ENCODE data around the gene CACNA1C. TPM values are rescaled to one million over a fixed set of nuclear protein-coding genes. Genes with fewer than 3 reads are reported as not detected.
A peak's percentile ranks its signal among the peaks of the same experiment; 100 is the strongest.

The CACNA1C gene
- total RNA-seq, 4 donors from 2014 or later, result 1.4 to 3.7 (median 2.2) TPM

DNA sequence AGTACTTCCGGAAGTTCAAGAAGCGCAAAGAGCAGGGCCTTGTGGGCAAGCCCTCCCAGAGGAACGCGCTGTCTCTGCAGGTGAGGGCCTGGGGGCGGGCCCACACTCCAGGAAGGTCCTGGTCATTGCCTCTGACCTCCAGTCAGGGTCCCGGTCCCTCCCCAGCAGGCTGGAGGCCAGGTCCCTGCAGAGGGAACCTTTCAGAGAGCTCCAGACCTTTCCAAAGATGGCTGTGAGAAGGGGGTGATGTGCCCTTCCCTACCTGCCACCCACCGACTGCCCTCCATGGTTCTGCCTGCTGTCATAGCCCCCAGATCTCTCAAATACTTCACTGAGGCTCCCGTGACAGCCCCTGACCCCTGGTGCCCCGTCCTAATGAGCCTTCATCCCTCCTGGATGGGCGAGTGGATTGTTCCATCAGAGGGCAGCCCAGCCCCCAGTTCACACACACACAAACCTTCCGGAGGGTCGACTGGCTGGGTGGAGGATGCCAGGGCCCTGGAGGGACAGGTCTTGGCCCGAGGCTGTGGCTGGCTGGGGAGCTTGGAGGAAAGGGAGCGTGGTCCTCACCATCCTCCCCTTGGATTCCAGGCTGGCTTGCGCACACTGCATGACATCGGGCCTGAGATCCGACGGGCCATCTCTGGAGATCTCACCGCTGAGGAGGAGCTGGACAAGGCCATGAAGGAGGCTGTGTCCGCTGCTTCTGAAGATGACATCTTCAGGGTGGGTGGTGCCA is 624.5 kb downstream of the CACNA1C start:
- no peaks in the 10 kb centered on the region for H3K4me1 ChIP-seq
- WGBS, result 85% methylated on average over 15 of the region's 20 CpGs
- H3K27me3 ChIP-seq, result no peaks in the 10 kb centered on the region
- no peak overlapping the region for H3K27ac ChIP-seq
- peak in 1 of 2 donors; percentile 67 for DNase-seq (ENCODE audit: low spot score in 2 of 2)
- H3K4me3 ChIP-seq, result no peak overlapping the region
- TF ChIP-seq POLR2A (IDR thresholded peaks at IDR 0.05) (no peak), EP300 (IDR thresholded peaks at IDR 0.05) (no peak), POLR2AphosphoS5 (IDR thresholded peaks at IDR 0.05) (no peak)
- TF ChIP-seq, protein P1, sequence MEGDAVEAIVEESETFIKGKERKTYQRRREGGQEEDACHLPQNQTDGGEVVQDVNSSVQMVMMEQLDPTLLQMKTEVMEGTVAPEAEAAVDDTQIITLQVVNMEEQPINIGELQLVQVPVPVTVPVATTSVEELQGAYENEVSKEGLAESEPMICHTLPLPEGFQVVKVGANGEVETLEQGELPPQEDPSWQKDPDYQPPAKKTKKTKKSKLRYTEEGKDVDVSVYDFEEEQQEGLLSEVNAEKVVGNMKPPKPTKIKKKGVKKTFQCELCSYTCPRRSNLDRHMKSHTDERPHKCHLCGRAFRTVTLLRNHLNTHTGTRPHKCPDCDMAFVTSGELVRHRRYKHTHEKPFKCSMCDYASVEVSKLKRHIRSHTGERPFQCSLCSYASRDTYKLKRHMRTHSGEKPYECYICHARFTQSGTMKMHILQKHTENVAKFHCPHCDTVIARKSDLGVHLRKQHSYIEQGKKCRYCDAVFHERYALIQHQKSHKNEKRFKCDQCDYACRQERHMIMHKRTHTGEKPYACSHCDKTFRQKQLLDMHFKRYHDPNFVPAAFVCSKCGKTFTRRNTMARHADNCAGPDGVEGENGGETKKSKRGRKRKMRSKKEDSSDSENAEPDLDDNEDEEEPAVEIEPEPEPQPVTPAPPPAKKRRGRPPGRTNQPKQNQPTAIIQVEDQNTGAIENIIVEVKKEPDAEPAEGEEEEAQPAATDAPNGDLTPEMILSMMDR (IDR thresholded peaks at IDR 0.05), result no peak
- peaks cover 12% of the 10 kb centered on the region for H3K36me3 ChIP-seq
- H3K9me3 ChIP-seq, result no peaks in the 10 kb centered on the region

DNA sequence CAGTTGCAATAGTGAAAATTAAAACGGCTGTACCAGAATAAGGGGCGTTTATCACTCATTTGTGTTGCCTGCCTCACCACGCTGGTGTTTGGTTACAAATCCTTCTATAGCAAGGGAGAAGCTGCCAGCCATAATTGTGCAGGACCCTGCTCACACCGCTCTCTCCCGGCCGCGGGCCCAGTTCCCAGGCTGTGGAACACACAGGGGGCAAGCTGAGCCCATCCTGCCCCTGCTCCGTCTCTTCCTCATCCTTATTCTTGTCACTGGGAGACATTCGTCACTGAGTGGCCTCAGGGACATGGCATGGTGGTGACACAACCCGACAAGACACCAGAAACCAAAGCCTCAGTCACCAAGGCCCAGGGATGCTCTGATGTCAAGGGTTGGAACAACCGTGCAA is 625.6 kb downstream of the CACNA1C start:
- Histone ChIP-seq H3K36me3 (peaks cover 12% of the 10 kb centered on the region), H3K4me3 (no peak overlapping the region), H3K27me3 (no peaks in the 10 kb centered on the region), H3K9me3 (no peaks in the 10 kb centered on the region), H3K4me1 (no peaks in the 10 kb centered on the region), H3K27ac (no peak overlapping the region)
- TF ChIP-seq EP300 (IDR thresholded peaks at IDR 0.05), result no peak
- TF ChIP-seq POLR2AphosphoS5 (IDR thresholded peaks at IDR 0.05), result no peak
- TF ChIP-seq, protein P1 (IDR thresholded peaks at IDR 0.05), result no peak
- no peak for TF ChIP-seq POLR2A (IDR thresholded peaks at IDR 0.05)
- peak in 1 of 2 donors; percentile 35 for DNase-seq (ENCODE audit: low spot score in 2 of 2)
- 77% methylated on average over 11 of the region's 11 CpGs for WGBS

DNA sequence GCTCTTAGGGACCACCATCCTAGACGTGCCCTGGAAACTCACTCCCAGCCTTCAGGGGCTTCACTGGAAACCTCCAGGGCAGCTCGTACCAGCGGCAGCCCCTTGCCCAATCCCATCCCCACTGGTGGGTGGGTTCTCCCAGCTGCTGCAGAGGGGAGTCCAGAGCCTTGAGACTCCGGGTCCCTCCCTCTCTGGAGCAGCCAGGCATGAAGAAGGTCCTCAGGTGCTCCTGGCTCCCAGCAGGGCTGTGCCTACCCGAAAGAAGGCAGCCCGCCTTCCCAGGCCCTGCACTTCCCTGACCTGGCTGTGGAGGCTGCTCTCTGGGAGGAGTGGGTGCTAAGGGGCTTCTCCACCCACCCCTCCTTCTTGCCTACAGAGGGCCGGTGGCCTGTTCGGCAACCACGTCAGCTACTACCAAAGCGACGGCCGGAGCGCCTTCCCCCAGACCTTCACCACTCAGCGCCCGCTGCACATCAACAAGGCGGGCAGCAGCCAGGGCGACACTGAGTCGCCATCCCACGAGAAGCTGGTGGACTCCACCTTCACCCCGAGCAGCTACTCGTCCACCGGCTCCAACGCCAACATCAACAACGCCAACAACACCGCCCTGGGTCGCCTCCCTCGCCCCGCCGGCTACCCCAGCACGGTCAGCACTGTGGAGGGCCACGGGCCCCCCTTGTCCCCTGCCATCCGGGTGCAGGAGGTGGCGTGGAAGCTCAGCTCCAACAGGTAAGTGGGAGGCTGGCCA is 626.5 kb downstream of the CACNA1C start:
- no peak overlapping the region for H3K4me3 ChIP-seq
- no peak for TF ChIP-seq EP300 (IDR thresholded peaks at IDR 0.05)
- TF ChIP-seq POLR2AphosphoS5 (IDR thresholded peaks at IDR 0.05), result no peak
- no peak for TF ChIP-seq POLR2A (IDR thresholded peaks at IDR 0.05)
- TF ChIP-seq, protein P1 (IDR thresholded peaks at IDR 0.05), result no peak

DNA sequence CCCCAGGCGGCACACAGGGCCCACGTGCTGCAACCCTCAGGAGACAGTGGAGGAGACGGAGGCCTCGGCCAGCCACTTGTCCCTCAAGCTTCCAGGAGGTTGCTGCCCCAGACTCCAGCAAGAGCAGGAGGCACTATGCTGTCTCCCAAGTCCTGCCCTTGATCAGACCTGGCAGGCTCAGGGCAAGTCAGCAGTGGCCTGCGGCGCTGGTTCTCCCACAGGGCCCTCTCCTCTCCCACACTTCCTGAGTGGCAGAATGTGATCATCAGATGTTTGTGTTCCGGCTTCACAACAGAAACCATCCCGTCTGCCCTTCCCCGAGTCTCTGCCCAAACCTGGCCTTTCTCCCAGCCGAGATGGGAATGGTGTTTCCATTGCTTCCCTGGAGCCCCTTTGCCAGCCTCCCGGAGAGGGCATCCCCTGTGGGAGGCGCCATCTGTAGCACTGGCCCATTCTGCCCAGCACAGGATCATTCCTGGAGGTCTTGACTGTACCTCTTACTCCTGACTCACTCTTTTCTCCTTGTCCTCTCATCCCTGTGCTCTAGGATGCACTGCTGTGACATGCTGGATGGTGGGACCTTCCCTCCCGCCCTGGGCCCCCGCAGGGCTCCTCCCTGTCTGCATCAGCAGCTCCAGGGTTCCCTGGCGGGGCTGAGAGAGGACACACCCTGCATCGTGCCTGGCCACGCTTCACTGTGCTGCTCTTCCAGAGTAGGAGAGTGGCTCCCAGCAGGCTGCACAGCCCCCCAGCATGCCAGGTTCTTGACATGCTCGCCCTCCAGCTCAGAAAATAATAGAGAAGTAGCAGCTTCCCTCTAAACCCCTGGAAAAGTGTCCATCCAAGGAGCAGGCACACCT is 627.3 kb downstream of the CACNA1C start:
- no peaks in the 10 kb centered on the region for H3K9me3 ChIP-seq
- H3K27ac ChIP-seq, result no peak overlapping the region
- 64% methylated on average over 14 of the region's 18 CpGs for WGBS
- H3K36me3 ChIP-seq, result peaks cover 15% of the 10 kb centered on the region
- H3K4me1 ChIP-seq, result no peaks in the 10 kb centered on the region
- no peak overlapping the region for H3K4me3 ChIP-seq
- peak in 1 of 2 donors; percentile 52 for DNase-seq (ENCODE audit: low spot score in 2 of 2)
- TF ChIP-seq EP300 (IDR thresholded peaks at IDR 0.05) (no peak), POLR2A (IDR thresholded peaks at IDR 0.05) (no peak), POLR2AphosphoS5 (IDR thresholded peaks at IDR 0.05) (no peak)
- TF ChIP-seq, protein P1 (IDR thresholded peaks at IDR 0.05), result no peak
- no peaks in the 10 kb centered on the region for H3K27me3 ChIP-seq

More for the DNA sequence above, 626.5 kb downstream of the CACNA1C start:
- Histone ChIP-seq H3K36me3 (peaks cover 15% of the 10 kb centered on the region), H3K27ac (no peak overlapping the region), H3K4me1 (no peaks in the 10 kb centered on the region), H3K9me3 (no peaks in the 10 kb centered on the region), H3K27me3 (no peaks in the 10 kb centered on the region)
- peak in 1 of 2 donors; percentile 70 for DNase-seq (ENCODE audit: low spot score in 2 of 2)
- 92% methylated on average over 23 of the region's 33 CpGs for WGBS

Data from suprapubic skin (tissue), 4 donors.